Kidney tubule cell (primary cell): ENCODE measurements around the gene CEP41.

Experiments
- DNase-seq: peaks from one replicate; pipeline ENCODE4 v3.0.0-alpha.2; 2018; ENCODE audit warnings: low spot score

CEP41 gene

GRCh38 chr7:130369110-130369711, 71.6 kb downstream of the CEP41 start:
- peak; percentile 33 for DNase-seq

GRCh38 chr7:130367836-130368746, 72.7 kb downstream of the CEP41 start:
- no peak for DNase-seq

GRCh38 chr7:130367088-130367755, 73.6 kb downstream of the CEP41 start:
- no peak for DNase-seq

- peak; percentile 21 for DNase-seq
Observed at GRCh38 chr7:130366564-130366963, 74.3 kb downstream of the CEP41 start.

GRCh38 chr7:130365511-130366441, 75.0 kb downstream of the CEP41 start:
- peak; percentile 77 for DNase-seq

- DNase-seq: no peak
Observed at GRCh38 chr7:130365088-130365487, 75.7 kb downstream of the CEP41 start.

- DNase-seq: no peak
Observed at GRCh38 chr7:130364451-130364850, 76.4 kb downstream of the CEP41 start.

GRCh38 chr7:130363026-130363847, 77.6 kb downstream of the CEP41 start:
- DNase-seq: peak; percentile 99

GRCh38 chr7:130362251-130362816, 78.5 kb downstream of the CEP41 start:
- no peak for DNase-seq

GRCh38 chr7:130361681-130362080, 79.1 kb downstream of the CEP41 start:
- no peak for DNase-seq

- DNase-seq: no peak
Observed at GRCh38 chr7:130360518-130360917, 80.3 kb downstream of the CEP41 start.

GRCh38 chr7:130359276-130359857, 81.4 kb downstream of the CEP41 start:
- DNase-seq: no peak

- no peak for DNase-seq
Observed at GRCh38 chr7:130358471-130358870, 82.3 kb downstream of the CEP41 start.

- DNase-seq: peak; percentile 94
Observed at GRCh38 chr7:130356876-130357611, 83.8 kb downstream of the CEP41 start.

GRCh38 chr7:130356121-130356875, 84.5 kb downstream of the CEP41 start:
- peak; percentile 99 for DNase-seq

GRCh38 chr7:130353196-130353595, 87.6 kb downstream of the CEP41 start:
- no peak for DNase-seq

GRCh38 chr7:130352194-130353074, 88.4 kb downstream of the CEP41 start:
- DNase-seq: peak; percentile 31

- DNase-seq: no peak
Observed at GRCh38 chr7:130351791-130352090, 89.1 kb downstream of the CEP41 start.
